Uterus (tissue), 4 donors: ENCODE data around the gene CSTF1. TPM values are rescaled to one million over a fixed set of nuclear protein-coding genes. Genes with fewer than 3 reads are reported as not detected.

Source experiments
- DNase-seq, 2 donors: peaks; one replicate each; pipeline ENCODE4 v3.0.0-alpha.2; 2019 to 2020
- H3K27ac ChIP-seq, 2 donors: fragments of 200-600 bp; sonication (generic); 1 replicate in 1 of 2; 2 replicates in 1 of 2; pipeline ENCODE4 v1.5.1; 2016 to 2018
- H3K27me3 ChIP-seq, 2 donors: fragments of 200-600 bp; sonication (generic); one replicate each; pipeline ENCODE4 v1.5.1; 2018 to 2019; ENCODE audit warnings: control low read depth in 1 of 2
- H3K36me3 ChIP-seq, 2 donors: fragments of 200-600 bp; sonication (generic); one replicate each; pipeline ENCODE4 v1.5.1; 2019; ENCODE audit warnings: control low read depth in 1 of 2
- H3K4me1 ChIP-seq, 2 donors: fragments of 200-600 bp; sonication (generic); one replicate each; pipeline ENCODE4 v1.5.1; 2018 to 2019; ENCODE audit warnings: control low read depth in 1 of 2
- H3K4me3 ChIP-seq, 2 donors: fragments of 200-600 bp; sonication (generic); 1 replicate in 1 of 2; 2 replicates in 1 of 2; pipeline ENCODE4 v1.5.1; 2018 to 2019; ENCODE audit warnings: mild to moderate bottlenecking in 1 of 2
- H3K9me3 ChIP-seq, 2 donors: fragments of 200-600 bp; sonication (generic); one replicate each; pipeline ENCODE4 v1.5.1; 2019; ENCODE audit warnings: control low read depth in 1 of 2
- POLR2A ChIP-seq, 2 donors: fragments of 450-650 bp; IDR thresholded peaks; one replicate each; pipeline ENCODE4 v1.6.1; 2016; ENCODE audit warnings: antibody characterized with exemption in 2 of 2, mild to moderate bottlenecking in 1 of 2, moderate library complexity in 1 of 2
- intact Hi-C: fragments of 100-400 bp; cut with DNase I; formaldehyde crosslinking; loops from one replicate; pipeline ENCODE4 v1.15.1; 2023; ENCODE audit warnings: low total_unique reads
- total RNA-seq, 4 donors: library from RNA; depleted of rRNA in 3 of 4; stranded (reverse); fragments of >200 nt in 3 of 4; gene quantifications; one replicate each; pipeline versions ENCODE4 v1.1.0 to v1.2.4, GENCODE V29; 2014 to 2023
- TF ChIP-seq, protein P1 (sequence below), 4 experiments: fragments of 200-600 bp in 2 of 4; fragments of 450-650 bp in 2 of 4; sonication (generic) in 2 of 4; IDR thresholded peaks; one replicate each; pipeline ENCODE4 v1.5.1; 2016 to 2019; ENCODE audit warnings: antibody characterized with exemption in 4 of 4, mild to moderate bottlenecking in 2 of 4, moderate library complexity in 1 of 4
- donor health status: DM: yes; HTN: yes; CAD: no.

CSTF1 gene
- total RNA-seq, 4 donors from 2014 or later: 20.9 to 44.0 (median 29.9) TPM

DNA sequence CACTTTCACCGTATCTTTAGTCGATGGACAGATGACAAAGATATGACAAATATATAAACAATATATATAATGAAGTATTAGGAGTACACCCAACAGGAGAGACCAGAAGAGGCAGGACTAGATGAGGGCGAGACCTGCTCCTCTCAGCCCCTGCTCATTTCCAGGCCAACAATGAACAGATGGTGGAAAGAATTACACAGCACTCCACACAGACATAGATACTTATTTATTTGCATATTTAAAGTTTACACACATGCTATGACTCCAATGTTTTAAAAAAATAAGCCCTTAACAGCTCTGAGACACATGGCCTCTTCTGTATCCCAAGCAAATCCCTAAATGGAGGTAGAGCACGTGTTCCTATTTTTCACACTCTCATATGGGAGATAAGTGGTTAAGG lies 23.3 kb upstream of the CSTF1 start:
- Histone ChIP-seq H3K27me3 (no peaks in the 10 kb centered on the region), H3K9me3 (no peaks in the 10 kb centered on the region), H3K4me1 (no peaks in the 10 kb centered on the region), H3K36me3 (no peaks in the 10 kb centered on the region), H3K27ac (no peak overlapping the region), H3K4me3 (no peak overlapping the region)
- TF ChIP-seq POLR2A (IDR thresholded peaks at IDR 0.05): no peak
- TF ChIP-seq, protein P1, sequence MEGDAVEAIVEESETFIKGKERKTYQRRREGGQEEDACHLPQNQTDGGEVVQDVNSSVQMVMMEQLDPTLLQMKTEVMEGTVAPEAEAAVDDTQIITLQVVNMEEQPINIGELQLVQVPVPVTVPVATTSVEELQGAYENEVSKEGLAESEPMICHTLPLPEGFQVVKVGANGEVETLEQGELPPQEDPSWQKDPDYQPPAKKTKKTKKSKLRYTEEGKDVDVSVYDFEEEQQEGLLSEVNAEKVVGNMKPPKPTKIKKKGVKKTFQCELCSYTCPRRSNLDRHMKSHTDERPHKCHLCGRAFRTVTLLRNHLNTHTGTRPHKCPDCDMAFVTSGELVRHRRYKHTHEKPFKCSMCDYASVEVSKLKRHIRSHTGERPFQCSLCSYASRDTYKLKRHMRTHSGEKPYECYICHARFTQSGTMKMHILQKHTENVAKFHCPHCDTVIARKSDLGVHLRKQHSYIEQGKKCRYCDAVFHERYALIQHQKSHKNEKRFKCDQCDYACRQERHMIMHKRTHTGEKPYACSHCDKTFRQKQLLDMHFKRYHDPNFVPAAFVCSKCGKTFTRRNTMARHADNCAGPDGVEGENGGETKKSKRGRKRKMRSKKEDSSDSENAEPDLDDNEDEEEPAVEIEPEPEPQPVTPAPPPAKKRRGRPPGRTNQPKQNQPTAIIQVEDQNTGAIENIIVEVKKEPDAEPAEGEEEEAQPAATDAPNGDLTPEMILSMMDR (IDR thresholded peaks at IDR 0.05): no peak
- intact Hi-C loops: no loop called here
- DNase-seq: no peak

DNA sequence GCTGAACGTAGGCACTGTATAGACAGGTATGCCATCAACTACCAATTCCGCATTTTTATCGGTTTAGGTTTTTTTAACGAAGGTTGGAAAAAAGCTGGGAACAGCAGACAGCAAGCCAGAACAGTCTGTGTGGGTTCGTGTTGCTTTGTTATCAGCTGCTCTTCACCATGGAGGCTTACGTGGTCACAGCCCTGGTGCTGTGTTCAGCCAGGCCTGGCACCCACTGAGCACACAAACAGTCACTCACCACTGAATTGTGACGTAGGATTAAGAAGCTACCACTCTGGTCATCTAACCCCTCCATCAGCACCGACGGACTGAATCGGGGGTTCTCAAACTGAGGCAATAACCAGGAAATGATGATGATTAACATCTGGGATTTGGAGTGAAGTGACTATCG lies 20.5 kb upstream of the CSTF1 start:
- Histone ChIP-seq H3K27me3 (no peaks in the 10 kb centered on the region), H3K27ac (no peak overlapping the region), H3K36me3 (no peaks in the 10 kb centered on the region), H3K4me1 (no peaks in the 10 kb centered on the region), H3K4me3 (no peak overlapping the region), H3K9me3 (no peaks in the 10 kb centered on the region)
- TF ChIP-seq POLR2A (IDR thresholded peaks at IDR 0.05): no peak
- TF ChIP-seq, protein P1 (IDR thresholded peaks at IDR 0.05): no peak
- DNase-seq: no peak
- intact Hi-C loops: no loop called here

GRCh38 chr20:56372850-56373249 lies 19.6 kb upstream of the CSTF1 start:
- no peak overlapping the region for H3K27ac ChIP-seq
- intact Hi-C loops: no loop called here

GRCh38 chr20:56373942-56374341 lies 18.5 kb upstream of the CSTF1 start:
- Histone ChIP-seq H3K4me3 (no peak overlapping the region), H3K4me1 (no peaks in the 10 kb centered on the region), H3K36me3 (no peaks in the 10 kb centered on the region), H3K9me3 (no peaks in the 10 kb centered on the region), H3K27me3 (no peaks in the 10 kb centered on the region), H3K27ac (no peak overlapping the region)
- no peak for DNase-seq
- no peak for TF ChIP-seq POLR2A (IDR thresholded peaks at IDR 0.05)
- TF ChIP-seq, protein P1 (IDR thresholded peaks at IDR 0.05): no peak
- intact Hi-C loops: no loop called here

More at GRCh38 chr20:56372850-56373249, 19.6 kb upstream of the CSTF1 start:
- Histone ChIP-seq H3K36me3 (no peaks in the 10 kb centered on the region), H3K4me1 (no peaks in the 10 kb centered on the region), H3K9me3 (no peaks in the 10 kb centered on the region), H3K27me3 (no peaks in the 10 kb centered on the region), H3K4me3 (no peak overlapping the region)
- no peak for DNase-seq
- TF ChIP-seq POLR2A (IDR thresholded peaks at IDR 0.05): no peak
- TF ChIP-seq, protein P1 (IDR thresholded peaks at IDR 0.05): no peak

DNA sequence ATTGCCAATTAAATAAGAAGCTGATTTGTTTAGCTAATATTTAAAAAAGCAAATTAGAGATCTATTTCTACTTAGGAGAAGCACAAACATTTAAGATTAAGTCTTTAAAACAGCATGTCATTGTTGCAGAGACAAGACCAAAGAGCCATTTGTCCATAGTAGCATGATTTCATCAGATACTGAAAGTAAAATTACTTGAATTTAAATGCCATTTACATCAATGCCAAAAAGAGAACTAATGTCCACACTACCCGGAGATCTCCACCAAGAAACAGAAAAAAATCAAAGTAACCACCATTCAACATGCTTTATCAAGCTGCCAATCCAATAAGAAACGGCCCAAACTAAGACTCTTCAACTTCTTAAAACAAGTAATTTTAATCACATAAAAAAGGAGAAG lies 16.1 kb upstream of the CSTF1 start:
- no peak for DNase-seq
- intact Hi-C loops: no loop called here
- no peak overlapping the region for H3K4me3 ChIP-seq
- no peaks in the 10 kb centered on the region for H3K27me3 ChIP-seq
- no peaks in the 10 kb centered on the region for H3K9me3 ChIP-seq
- H3K36me3 ChIP-seq: no peaks in the 10 kb centered on the region
- no peaks in the 10 kb centered on the region for H3K4me1 ChIP-seq
- H3K27ac ChIP-seq: no peak overlapping the region
- no peak for TF ChIP-seq POLR2A (IDR thresholded peaks at IDR 0.05)

- no peak overlapping the region for H3K4me3 ChIP-seq
Measured at GRCh38 chr20:56378386-56378785, 14.1 kb upstream of the CSTF1 start.

More at GRCh38 chr20:56378386-56378785, 14.1 kb upstream of the CSTF1 start:
- intact Hi-C loops: no loop called here
- TF ChIP-seq, protein P1 (IDR thresholded peaks at IDR 0.05): no peak
- TF ChIP-seq POLR2A (IDR thresholded peaks at IDR 0.05): no peak
- no peaks in the 10 kb centered on the region for H3K4me1 ChIP-seq
- H3K36me3 ChIP-seq: no peaks in the 10 kb centered on the region
- no peaks in the 10 kb centered on the region for H3K9me3 ChIP-seq
- no peak for DNase-seq
- H3K27me3 ChIP-seq: no peaks in the 10 kb centered on the region
- H3K27ac ChIP-seq: no peak overlapping the region
